ENCODE data around the gene IFI30. TPM values are rescaled to one million over a fixed set of nuclear protein-coding genes. Genes with fewer than 3 reads are reported as not detected.
"Not testable (repeated sequence)": the region's sequence is repeated elsewhere in the genome, so short reads cannot be mapped to it uniquely, and the experiment has no call there.

The IFI30 gene
- total and polyA plus RNA-seq, 2 experiments from 2014 or later = 0.86 to 10.3 TPM

DNA sequence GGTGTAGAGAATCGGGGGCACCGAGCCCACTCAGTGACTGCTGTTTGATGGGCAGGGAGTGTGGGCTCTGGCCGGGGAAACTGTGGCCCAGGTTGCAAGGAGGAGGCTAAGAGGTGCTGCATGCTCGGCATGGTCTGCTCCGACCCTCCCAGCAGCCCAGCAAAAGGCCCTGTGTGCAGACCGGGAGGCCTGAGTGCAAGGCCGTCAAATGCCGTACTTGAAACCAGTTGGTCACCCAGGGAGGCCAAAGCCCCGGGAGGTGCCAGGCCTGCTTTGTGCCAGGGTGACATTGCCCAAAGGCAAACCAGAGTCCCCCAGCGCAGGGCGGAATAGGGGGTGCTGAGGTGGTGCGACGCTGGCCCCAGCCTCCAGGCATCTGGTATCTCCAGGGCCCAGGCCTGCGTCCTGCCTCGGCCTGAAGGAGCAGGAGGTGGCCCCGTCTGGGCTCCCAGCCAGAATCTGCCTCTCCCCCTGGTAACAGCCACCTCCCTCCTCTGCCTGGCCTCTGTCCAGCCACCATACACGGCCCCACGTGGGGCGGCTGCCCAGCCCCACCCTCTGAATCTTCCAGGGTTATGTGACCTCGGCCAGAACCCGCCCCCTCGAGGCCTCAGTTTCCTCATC lies 16.7 kb upstream of the IFI30 start:
- H3K4me2 ChIP-seq (ENCODE audit: unreplicated experiment) = no peak overlapping the region

GRCh38 chr19:18157465-18158063 lies 16.0 kb upstream of the IFI30 start:
- H3K79me2 ChIP-seq (ENCODE audit: insufficient read depth) = peaks cover 24% of the 10 kb centered on the region
- H3F3A ChIP-seq (ENCODE audit: insufficient read depth) = no peaks in the 10 kb centered on the region
- H4K20me1 ChIP-seq (ENCODE audit: insufficient read depth) = no peaks in the 10 kb centered on the region
- in situ Hi-C loops (cut with MboI) = no loop called here
- H3K4me1 ChIP-seq (ENCODE audit: insufficient read depth) = peaks cover 4% of the 10 kb centered on the region
- no peaks in the 10 kb centered on the region for H3K27me3 ChIP-seq (replicated peaks; ENCODE audit: insufficient read depth)
- H3K4me3 ChIP-seq = no peak overlapping the region
- H3K9me3 ChIP-seq (ENCODE audit: low read depth) = no peaks in the 10 kb centered on the region
- no peak for DNase-seq
- TF ChIP-seq EZH2phosphoT487 (IDR thresholded peaks at IDR 0.05; ENCODE audit: insufficient read depth, low read depth) (no peak), EZH2 (IDR thresholded peaks at IDR 0.05; ENCODE audit: insufficient read depth, poor library complexity, severe bottlenecking) (no peak)
- 63 to 73% methylated on average over 14 to 18 of the region's 18 CpGs for WGBS, 2 experiments (ENCODE audit: low coverage in 1 of 2, low lambda C conversion rate in 2 of 2, missing lambda C conversion rate in 2 of 2)
- H2AFZ ChIP-seq = no peak overlapping the region
- H3K36me3 ChIP-seq (ENCODE audit: low read depth) = no peaks in the 10 kb centered on the region
- H3K4me2 ChIP-seq (ENCODE audit: unreplicated experiment) = no peak overlapping the region
- no peaks in the 10 kb centered on the region for H3K9me2 ChIP-seq (ENCODE audit: insufficient read depth)
- 0 out of 2 replicates have a peak overlapping the region, but pooled peaks have one; percentile 16 for H3K9ac ChIP-seq
- no peak overlapping the region for H3K27ac ChIP-seq

More for the DNA sequence above, 16.7 kb upstream of the IFI30 start:
- in situ Hi-C loops (cut with MboI) = no loop called here
- H3K9me3 ChIP-seq (ENCODE audit: low read depth) = no peaks in the 10 kb centered on the region
- TF ChIP-seq EZH2phosphoT487 (IDR thresholded peaks at IDR 0.05; ENCODE audit: insufficient read depth, low read depth) (no peak), EZH2 (IDR thresholded peaks at IDR 0.05; ENCODE audit: insufficient read depth, poor library complexity, severe bottlenecking) (no peak)
- 0 out of 2 replicates have a peak, but pooled peaks cover under 1% of the 10 kb centered on the region for H3F3A ChIP-seq (ENCODE audit: insufficient read depth)
- 0 out of 2 replicates have a peak overlapping the region, but pooled peaks have one; percentile 16 for H3K9ac ChIP-seq
- H3K27me3 ChIP-seq (replicated peaks; ENCODE audit: insufficient read depth) = no peaks in the 10 kb centered on the region
- 56 to 60% methylated on average over 22 of the region's 22 CpGs for WGBS, 2 experiments (ENCODE audit: low coverage in 1 of 2, low lambda C conversion rate in 2 of 2, missing lambda C conversion rate in 2 of 2)
- peaks cover 24% of the 10 kb centered on the region for H3K79me2 ChIP-seq (ENCODE audit: insufficient read depth)
- no peaks in the 10 kb centered on the region for H3K36me3 ChIP-seq (ENCODE audit: low read depth)
- H3K4me1 ChIP-seq (ENCODE audit: insufficient read depth) = peaks cover 4% of the 10 kb centered on the region
- H3K27ac ChIP-seq = no peak overlapping the region
- H3K4me3 ChIP-seq = no peak overlapping the region
- peak; percentile 61 for DNase-seq
- no peaks in the 10 kb centered on the region for H3K9me2 ChIP-seq (ENCODE audit: insufficient read depth)
- H4K20me1 ChIP-seq (ENCODE audit: insufficient read depth) = no peaks in the 10 kb centered on the region
- no peak overlapping the region for H2AFZ ChIP-seq

DNA sequence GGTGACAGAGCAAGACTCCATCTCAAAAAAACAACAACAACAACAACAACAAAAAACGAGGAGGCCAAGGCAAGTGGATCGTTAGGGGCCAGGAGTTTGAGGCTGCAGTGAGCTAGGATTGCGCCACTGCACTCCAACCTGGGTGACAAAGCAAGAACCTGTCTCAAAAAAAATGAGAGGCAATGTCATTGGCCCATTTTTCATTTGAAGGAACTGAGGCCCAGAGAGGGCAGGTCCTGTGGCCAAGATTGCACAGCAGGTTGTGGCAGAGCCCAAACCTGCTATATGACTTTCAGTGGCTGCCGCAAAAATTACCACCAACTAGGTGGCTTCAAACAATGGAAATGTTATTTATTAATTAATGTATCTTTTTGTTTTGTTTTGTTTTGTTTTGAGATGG lies 15.1 kb upstream of the IFI30 start:
- 75 to 78% methylated on average over 4 of the region's 4 CpGs for WGBS, 2 experiments (ENCODE audit: low coverage in 1 of 2, low lambda C conversion rate in 2 of 2, missing lambda C conversion rate in 2 of 2)
- Histone ChIP-seq H3K4me3 (no peak overlapping the region), H3K4me2 (ENCODE audit: unreplicated experiment) (no peak overlapping the region), H3K9me2 (ENCODE audit: insufficient read depth) (no peaks in the 10 kb centered on the region), H3K36me3 (ENCODE audit: low read depth) (no peaks in the 10 kb centered on the region), H3K79me2 (ENCODE audit: insufficient read depth) (peaks cover 22% of the 10 kb centered on the region), H3F3A (ENCODE audit: insufficient read depth) (no peaks in the 10 kb centered on the region), H3K9ac (no peak overlapping the region), H4K20me1 (ENCODE audit: insufficient read depth) (no peaks in the 10 kb centered on the region), H3K27me3 (replicated peaks; ENCODE audit: insufficient read depth) (no peaks in the 10 kb centered on the region), H3K4me1 (ENCODE audit: insufficient read depth) (peaks cover 4% of the 10 kb centered on the region), H3K27ac (no peak overlapping the region), H3K9me3 (ENCODE audit: low read depth) (no peaks in the 10 kb centered on the region), H2AFZ (no peak overlapping the region)
- no peak for DNase-seq
- TF ChIP-seq EZH2 (IDR thresholded peaks at IDR 0.05; ENCODE audit: insufficient read depth, poor library complexity, severe bottlenecking) (no peak), EZH2phosphoT487 (IDR thresholded peaks at IDR 0.05; ENCODE audit: insufficient read depth, low read depth) (no peak)
- in situ Hi-C loops (cut with MboI) = no loop called here

DNA sequence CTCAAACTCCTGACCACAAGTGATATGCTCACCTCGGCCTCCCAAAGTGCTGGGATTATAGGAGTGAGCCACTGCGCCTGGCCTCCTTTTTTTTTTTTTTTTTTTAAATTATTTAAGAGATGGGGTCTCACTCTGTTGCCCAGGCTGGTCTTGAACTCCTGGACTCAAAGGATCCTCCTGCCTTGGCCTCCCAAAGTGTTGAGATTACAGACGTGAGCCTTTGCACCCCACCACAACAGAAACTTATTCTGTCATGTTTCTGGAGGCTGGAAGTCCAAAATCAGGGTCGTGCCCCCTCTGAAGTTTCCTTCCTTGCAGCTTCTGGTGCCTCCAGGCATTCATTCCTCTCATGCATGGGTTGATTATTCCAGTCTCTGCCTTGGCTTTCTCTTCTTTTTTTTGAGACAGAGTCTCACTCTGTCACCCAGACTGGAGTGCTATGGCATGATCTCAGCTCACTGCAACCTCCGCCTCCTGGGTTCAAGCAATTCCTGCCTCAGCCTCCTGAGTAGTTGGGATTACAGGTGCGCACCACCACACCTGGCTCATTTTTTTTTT lies 14.5 kb upstream of the IFI30 start:
- peaks cover 15% of the 10 kb centered on the region for H3K79me2 ChIP-seq (ENCODE audit: insufficient read depth)
- in situ Hi-C loops (cut with MboI); H4K20me1 ChIP-seq (ENCODE audit: insufficient read depth); H3K4me2 ChIP-seq (ENCODE audit: unreplicated experiment); H3K4me3 ChIP-seq; H3K9ac ChIP-seq; DNase-seq; H3K27ac ChIP-seq; H3K27me3 ChIP-seq (replicated peaks; ENCODE audit: insufficient read depth); H3K9me2 ChIP-seq (ENCODE audit: insufficient read depth); H3K36me3 ChIP-seq (ENCODE audit: low read depth); H3K9me3 ChIP-seq (ENCODE audit: low read depth); H3K4me1 ChIP-seq (ENCODE audit: insufficient read depth); H3F3A ChIP-seq (ENCODE audit: insufficient read depth); H2AFZ ChIP-seq: not testable (repeated sequence)
- 92 to 100% methylated on average over 6 of the region's 6 CpGs for WGBS, 2 experiments (ENCODE audit: low coverage in 1 of 2, low lambda C conversion rate in 2 of 2, missing lambda C conversion rate in 2 of 2)
